ENCODE data around the gene C2CD2. TPM values are rescaled to one million over a fixed set of nuclear protein-coding genes. Genes with fewer than 3 reads are reported as not detected.

C2CD2 gene
- total and polyA plus RNA-seq, 3 experiments from 2014 or later, result 2.3 to 5.0 (median 4.3) TPM

GRCh38 chr21:41886328-41886727 is 67.5 kb downstream of the C2CD2 start:
- CTCF ChIA-PET, result no interaction called here
- Mint-ChIP-seq H3K27me3 (no peaks in the 10 kb centered on the region), H3K4me1 (no peaks in the 10 kb centered on the region), H3K4me3 (no peak overlapping the region), H3K36me3 (peaks cover 0 to 4% (median 2%) of the 10 kb centered on the region in 3 donors), H3K27ac (no peak overlapping the region), H3K9me3 (no peaks in the 10 kb centered on the region)
- DNase-seq, result no peak
- no peaks in the 10 kb centered on the region for H3K27me3 ChIP-seq (ENCODE audit: insufficient read depth, low read length, poor library complexity, severe bottlenecking)
- no peaks in the 10 kb centered on the region for H3K36me3 ChIP-seq (ENCODE audit: insufficient read depth, low read length)
- no peak overlapping the region for H3K4me3 ChIP-seq (ENCODE audit: low read length)
- POLR2A ChIA-PET, result no interaction called here
- H3K4me1 ChIP-seq (ENCODE audit: insufficient read depth, low read length), result no peaks in the 10 kb centered on the region
- no peak overlapping the region for H3K27ac ChIP-seq (ENCODE audit: low read depth, low read length)
- no peaks in the 10 kb centered on the region for H3K9me3 ChIP-seq (ENCODE audit: low read length)

GRCh38 chr21:41885341-41886024 is 68.3 kb downstream of the C2CD2 start:
- H3K4me1 Mint-ChIP-seq, result no peaks in the 10 kb centered on the region
- POLR2A ChIA-PET, result no interaction called here
- no peaks in the 10 kb centered on the region for H3K36me3 ChIP-seq (ENCODE audit: insufficient read depth, low read length)
- H3K36me3 Mint-ChIP-seq, result peaks cover 0 to 4% (median 2%) of the 10 kb centered on the region in 3 donors
- H3K27ac Mint-ChIP-seq, result no peak overlapping the region
- no peaks in the 10 kb centered on the region for H3K9me3 ChIP-seq (ENCODE audit: low read length)
- no peak overlapping the region for H3K27ac ChIP-seq (ENCODE audit: low read depth, low read length)
- DNase-seq, result no peak
- no peaks in the 10 kb centered on the region for H3K4me1 ChIP-seq (ENCODE audit: insufficient read depth, low read length)
- CTCF ChIA-PET, result no interaction called here
- no peaks in the 10 kb centered on the region for H3K27me3 Mint-ChIP-seq
- H3K27me3 ChIP-seq (ENCODE audit: insufficient read depth, low read length, poor library complexity, severe bottlenecking), result no peaks in the 10 kb centered on the region
- no peaks in the 10 kb centered on the region for H3K9me3 Mint-ChIP-seq
- no peak overlapping the region for H3K4me3 ChIP-seq (ENCODE audit: low read length)
- no peak overlapping the region for H3K4me3 Mint-ChIP-seq

- H3K36me3 Mint-ChIP-seq, result peaks cover 0 to 7% (median 2%) of the 10 kb centered on the region in 3 donors
- peaks cover 4 to 5% (median 5%) of the 10 kb centered on the region in 3 donors for H3K4me1 Mint-ChIP-seq
- H3K4me3 Mint-ChIP-seq, result no peak overlapping the region
- no peaks in the 10 kb centered on the region for H3K9me3 ChIP-seq (ENCODE audit: low read length)
- CTCF ChIA-PET, result no interaction called here
- no peaks in the 10 kb centered on the region for H3K36me3 ChIP-seq (ENCODE audit: insufficient read depth, low read length)
- no peaks in the 10 kb centered on the region for H3K9me3 Mint-ChIP-seq
- POLR2A ChIA-PET, result no interaction called here
- no peak overlapping the region for H3K27ac ChIP-seq (ENCODE audit: low read depth, low read length)
- H3K27me3 ChIP-seq (ENCODE audit: insufficient read depth, low read length, poor library complexity, severe bottlenecking), result no peaks in the 10 kb centered on the region
- no peaks in the 10 kb centered on the region for H3K27me3 Mint-ChIP-seq
- H3K27ac Mint-ChIP-seq, result peak overlapping the region in 1 of 8 donors; percentile 43
- H3K4me1 ChIP-seq (ENCODE audit: insufficient read depth, low read length), result peaks cover 6% of the 10 kb centered on the region
- no peak overlapping the region for H3K4me3 ChIP-seq (ENCODE audit: low read length)
- DNase-seq, result no peak
Observed at GRCh38 chr21:41884501-41885030, 69.3 kb downstream of the C2CD2 start.

GRCh38 chr21:41883582-41883981 is 70.2 kb downstream of the C2CD2 start:
- no peaks in the 10 kb centered on the region for H3K9me3 Mint-ChIP-seq
- peaks cover 7% of the 10 kb centered on the region for H3K4me1 ChIP-seq (ENCODE audit: insufficient read depth, low read length)
- H3K27ac ChIP-seq (ENCODE audit: low read depth, low read length), result no peak overlapping the region
- DNase-seq, result no peak
- peaks cover 0 to 4% (median 0%) of the 10 kb centered on the region in 3 donors for H3K36me3 Mint-ChIP-seq
- no peaks in the 10 kb centered on the region for H3K27me3 ChIP-seq (ENCODE audit: insufficient read depth, low read length, poor library complexity, severe bottlenecking)
- no peak overlapping the region for H3K4me3 Mint-ChIP-seq
- ChIA-PET POLR2A (no interaction called here), CTCF (no interaction called here)
- H3K4me1 Mint-ChIP-seq, result peaks cover 4 to 6% (median 5%) of the 10 kb centered on the region in 3 donors
- no peaks in the 10 kb centered on the region for H3K27me3 Mint-ChIP-seq
- H3K9me3 ChIP-seq (ENCODE audit: low read length), result no peaks in the 10 kb centered on the region
- no peak overlapping the region for H3K4me3 ChIP-seq (ENCODE audit: low read length)
- H3K36me3 ChIP-seq (ENCODE audit: insufficient read depth, low read length), result no peaks in the 10 kb centered on the region
- no peak overlapping the region for H3K27ac Mint-ChIP-seq

- H3K9me3 Mint-ChIP-seq, result no peaks in the 10 kb centered on the region
- ChIA-PET CTCF (no interaction called here), POLR2A (no interaction called here)
- no peaks in the 10 kb centered on the region for H3K27me3 Mint-ChIP-seq
- Histone ChIP-seq H3K36me3 (ENCODE audit: insufficient read depth, low read length) (no peaks in the 10 kb centered on the region), H3K9me3 (ENCODE audit: low read length) (no peaks in the 10 kb centered on the region), H3K27me3 (ENCODE audit: insufficient read depth, low read length, poor library complexity, severe bottlenecking) (no peaks in the 10 kb centered on the region), H3K4me1 (ENCODE audit: insufficient read depth, low read length) (peaks cover 21% of the 10 kb centered on the region), H3K4me3 (ENCODE audit: low read length) (no peak overlapping the region), H3K27ac (ENCODE audit: low read depth, low read length) (no peak overlapping the region)
- peak overlapping the region in 3 of 8 donors; percentile 10 to 78 (median 64) for H3K27ac Mint-ChIP-seq
- peak overlapping the region in 6 of 7 donors; percentile 36 to 88 (median 62) for H3K4me3 Mint-ChIP-seq
- no peak for DNase-seq
- peaks cover 0 to 5% (median 0%) of the 10 kb centered on the region in 3 donors for H3K36me3 Mint-ChIP-seq
- H3K4me1 Mint-ChIP-seq, result peaks cover 15 to 28% (median 21%) of the 10 kb centered on the region in 3 donors
Observed at GRCh38 chr21:41881051-41881450, 72.8 kb downstream of the C2CD2 start.

- Histone ChIP-seq H3K27ac (ENCODE audit: low read depth, low read length) (peak overlapping the region; percentile 69), H3K4me3 (ENCODE audit: low read length) (no peak overlapping the region), H3K27me3 (ENCODE audit: insufficient read depth, low read length, poor library complexity, severe bottlenecking) (no peaks in the 10 kb centered on the region), H3K36me3 (ENCODE audit: insufficient read depth, low read length) (no peaks in the 10 kb centered on the region), H3K4me1 (ENCODE audit: insufficient read depth, low read length) (peaks cover 21% of the 10 kb centered on the region), H3K9me3 (ENCODE audit: low read length) (no peaks in the 10 kb centered on the region)
- Mint-ChIP-seq H3K36me3 (peaks cover 0 to 5% (median 0%) of the 10 kb centered on the region in 3 donors), H3K4me3 (peak overlapping the region; percentile 27 to 94 (median 89)), H3K9me3 (no peaks in the 10 kb centered on the region), H3K4me1 (peaks cover 18 to 33% (median 29%) of the 10 kb centered on the region in 3 donors), H3K27ac (peak overlapping the region in 5 of 8 donors; percentile 87 to 96 (median 94)), H3K27me3 (no peaks in the 10 kb centered on the region)
- no peak for DNase-seq
- POLR2A ChIA-PET, result interaction anchor here (3.6 kb wide), 1 partner anchor 46 kb away, joined by 24 read pairs; no protein-coding TSS in a partner anchor
- CTCF ChIA-PET, result interaction anchor here (1.0 to 1.4 kb wide), 3 partner anchors 16 to 227 kb away, joined by 3 to 8 read pairs (median 4); no protein-coding TSS in a partner anchor
Observed at GRCh38 chr21:41880153-41880552, 73.7 kb downstream of the C2CD2 start.

GRCh38 chr21:41879190-41879998 is 74.4 kb downstream of the C2CD2 start, which contains the start of gene PRDM15:
TSS of gene PRDM15 (minus strand) at chr21:41879344. CDS start at chr21:41860363, 18,981 bp downstream.
- H3K4me1 Mint-ChIP-seq, result peaks cover 21 to 34% (median 29%) of the 10 kb centered on the region in 3 donors
- H3K9me3 Mint-ChIP-seq, result no peaks in the 10 kb centered on the region
- Histone ChIP-seq H3K27me3 (ENCODE audit: insufficient read depth, low read length, poor library complexity, severe bottlenecking) (no peaks in the 10 kb centered on the region), H3K4me3 (ENCODE audit: low read length) (peak within 1 kb of the TSS; percentile 66), H3K9me3 (ENCODE audit: low read length) (no peaks in the 10 kb centered on the region), H3K36me3 (ENCODE audit: insufficient read depth, low read length) (no peaks in the 10 kb centered on the region), H3K27ac (ENCODE audit: low read depth, low read length) (peak within 1 kb of the TSS; percentile 69), H3K4me1 (ENCODE audit: insufficient read depth, low read length) (peaks cover 21% of the 10 kb centered on the region)
- CTCF ChIA-PET, result interaction anchor here (1.0 to 1.4 kb wide), 4 partner anchors 16 to 228 kb away, joined by 3 to 8 read pairs (median 4); no protein-coding TSS in a partner anchor
- POLR2A ChIA-PET, result interaction anchor here (0.5 to 3.6 kb wide), 3 partner anchors 47 to 184 kb away, joined by 4 to 24 read pairs (median 9); no protein-coding TSS in a partner anchor
- peaks cover 0 to 5% (median 0%) of the 10 kb centered on the region in 3 donors for H3K36me3 Mint-ChIP-seq
- peak; percentile 69 to 84 (median 73) for DNase-seq
- H3K27ac Mint-ChIP-seq, result peak within 1 kb of the TSS; percentile 87 to 96 (median 94)
- H3K4me3 Mint-ChIP-seq, result peak within 1 kb of the TSS; percentile 86 to 94 (median 90)
- no peaks in the 10 kb centered on the region for H3K27me3 Mint-ChIP-seq

Measured in CD8-positive, alpha-beta memory T cell (primary cell).